GM21423 (cell line): ENCODE results near the gene CYB561D1.

ENCODE experiments used
- ATAC-seq: cut with Tn5 transposase; IDR thresholded peaks from one replicate; pipeline ENCODE4 v1.9.1; 2021; ENCODE audit warnings: mild to moderate bottlenecking, moderate library complexity; ENCODE audit not compliant: unreplicated experiment

The CYB561D1 gene

DNA sequence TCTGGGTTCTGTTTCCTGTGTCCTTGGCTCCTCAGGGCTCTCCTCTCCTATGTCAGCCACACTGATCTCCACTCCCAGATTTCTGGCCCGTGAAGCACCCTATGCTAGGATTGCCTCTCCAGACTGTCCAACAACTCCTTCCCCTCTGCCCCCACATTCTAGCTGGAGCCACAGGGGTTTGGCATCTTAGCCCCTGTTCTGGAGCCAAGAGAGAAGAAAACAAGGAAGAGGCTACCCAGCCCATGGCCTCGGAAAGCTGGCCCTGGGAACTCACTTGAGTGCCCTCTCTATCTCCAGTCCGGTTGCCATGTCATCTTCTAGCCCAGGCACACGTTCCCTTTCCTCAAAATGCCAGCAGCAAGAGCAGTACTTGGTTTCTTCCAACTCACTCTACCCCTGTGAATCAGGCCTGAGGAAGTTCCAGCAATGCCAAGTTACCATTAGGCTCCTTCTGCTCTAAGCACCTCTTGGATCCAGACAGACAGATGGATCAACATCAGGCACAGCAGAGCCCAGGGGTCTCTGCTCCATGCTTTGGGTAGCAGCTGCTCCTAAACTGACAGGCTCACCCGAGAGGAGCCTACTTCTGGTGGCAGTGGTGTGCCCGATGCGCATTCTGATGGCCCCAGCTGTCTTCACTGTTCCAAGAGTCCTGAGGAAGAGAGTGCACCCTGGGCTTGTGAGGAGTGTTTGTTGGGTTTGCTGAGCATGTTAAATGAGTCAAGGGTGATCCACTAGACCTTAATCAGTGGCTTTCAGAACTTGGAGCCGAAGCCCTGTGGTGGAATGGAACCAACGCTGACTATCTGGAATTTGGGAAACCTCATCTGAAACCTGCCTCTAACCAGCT, 34.2 kb downstream of the CYB561D1 start:
- ATAC-seq: no peak

GRCh38 chr1:109528712-109529111, 34.8 kb downstream of the CYB561D1 start:
- no peak for ATAC-seq

GRCh38 chr1:109529881-109530456, 36.1 kb downstream of the CYB561D1 start:
- no peak for ATAC-seq

DNA sequence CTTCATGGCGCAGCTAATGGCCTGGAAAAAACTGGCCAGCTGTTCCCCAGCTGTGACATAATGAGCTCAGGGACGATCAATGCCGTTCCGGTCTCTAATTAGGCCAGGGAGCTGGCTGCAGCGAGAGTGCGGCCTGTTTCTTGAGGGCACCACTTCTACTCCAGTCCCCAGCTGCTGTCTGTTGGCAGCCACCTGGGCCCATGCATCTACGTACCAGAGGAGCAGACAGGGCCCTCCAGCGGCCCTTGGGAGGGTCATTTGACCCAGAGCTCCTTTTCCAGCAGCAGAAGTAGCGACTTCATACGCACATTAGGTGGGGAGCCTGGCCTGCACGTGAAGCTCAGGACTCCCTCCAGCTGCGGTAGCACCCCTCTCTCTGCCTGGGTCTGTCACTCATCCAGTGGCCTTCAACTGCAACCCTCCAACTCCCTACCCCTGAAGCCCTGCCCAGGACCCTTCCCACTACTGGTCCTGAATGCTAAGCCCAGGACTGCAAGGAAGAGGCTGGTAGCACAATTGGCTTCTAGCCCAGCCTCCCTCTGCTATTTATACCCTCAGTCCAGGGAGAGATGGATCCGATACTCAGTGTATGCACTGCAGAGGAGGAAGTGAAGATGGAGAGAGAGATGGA, 36.7 kb downstream of the CYB561D1 start:
- ATAC-seq: no peak

DNA sequence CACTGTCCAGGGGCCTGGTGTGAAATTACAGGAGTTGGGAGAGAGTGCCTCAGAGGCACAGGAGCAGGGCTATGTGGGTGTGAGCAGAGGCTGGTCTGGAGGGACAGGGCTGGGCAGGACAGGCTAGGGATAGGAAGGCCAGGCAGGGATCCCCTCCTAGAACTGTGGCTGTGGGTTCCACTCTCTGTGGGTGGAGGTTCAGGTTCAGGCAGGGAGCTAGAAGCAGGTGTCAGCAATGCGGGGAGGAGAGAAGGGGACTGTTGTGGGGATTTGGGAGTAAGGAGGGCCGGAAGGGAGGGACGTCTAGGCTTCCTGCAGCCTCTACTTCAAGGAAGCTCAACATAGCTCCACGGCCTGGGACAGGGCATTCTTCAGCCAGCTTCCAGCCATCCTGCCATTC, 37.5 kb downstream of the CYB561D1 start:
- no peak for ATAC-seq

DNA sequence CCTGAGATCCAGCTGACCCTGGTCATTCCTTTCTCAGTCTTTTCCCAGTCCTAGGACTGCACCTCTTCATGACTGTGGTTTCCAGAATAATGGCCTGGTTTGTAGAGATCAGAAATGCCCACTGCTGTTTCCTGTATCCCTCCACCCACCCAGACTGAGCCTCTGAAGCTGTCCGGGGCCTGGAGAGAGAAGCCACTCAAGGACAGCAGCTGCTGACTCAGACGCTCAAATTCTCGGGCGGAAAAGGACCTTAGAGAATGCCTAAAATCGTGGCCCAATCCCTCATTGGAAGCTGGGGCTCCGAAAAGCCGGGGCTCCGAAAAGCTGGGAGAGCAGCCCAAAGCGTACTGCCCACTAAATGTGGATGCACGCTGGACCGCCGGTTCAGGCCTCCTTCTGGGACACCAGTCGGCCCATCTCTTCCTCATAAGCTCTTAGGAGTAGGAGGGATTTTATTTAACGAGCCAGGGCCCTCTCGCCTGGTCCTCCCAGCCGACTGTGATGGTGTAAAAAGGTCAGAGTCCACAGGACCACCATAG, 38.0 kb downstream of the CYB561D1 start:
- ATAC-seq: no peak

GRCh38 chr1:109532365-109533136, 38.7 kb downstream of the CYB561D1 start:
- peak; percentile 71 for ATAC-seq

DNA sequence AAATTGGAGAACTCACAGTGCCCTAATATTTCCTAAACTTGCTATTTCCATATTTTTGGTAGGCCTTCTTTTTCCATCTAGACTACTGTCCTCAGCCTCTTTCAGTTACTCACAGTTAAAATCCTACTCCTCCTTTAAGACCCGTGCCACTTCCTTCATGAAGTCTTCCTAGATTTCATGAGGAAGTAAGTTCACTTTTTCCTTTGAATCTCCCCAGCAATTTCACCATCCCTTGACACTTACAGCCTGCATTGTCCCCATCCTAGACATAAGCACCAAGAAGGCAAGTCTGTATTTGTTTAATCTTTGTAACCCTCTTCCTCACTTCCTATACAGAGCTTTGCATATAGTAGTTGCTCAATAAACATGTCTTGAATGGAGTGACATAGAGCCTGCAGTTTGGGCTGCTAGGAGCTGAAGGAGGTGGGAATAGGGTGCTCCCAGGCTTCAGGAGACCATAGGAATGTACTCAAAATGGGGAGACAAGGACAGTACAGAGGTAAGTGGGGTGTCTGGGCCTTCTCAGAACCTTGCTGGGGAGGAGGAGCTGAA, 40.5 kb downstream of the CYB561D1 start:
- no peak for ATAC-seq

DNA sequence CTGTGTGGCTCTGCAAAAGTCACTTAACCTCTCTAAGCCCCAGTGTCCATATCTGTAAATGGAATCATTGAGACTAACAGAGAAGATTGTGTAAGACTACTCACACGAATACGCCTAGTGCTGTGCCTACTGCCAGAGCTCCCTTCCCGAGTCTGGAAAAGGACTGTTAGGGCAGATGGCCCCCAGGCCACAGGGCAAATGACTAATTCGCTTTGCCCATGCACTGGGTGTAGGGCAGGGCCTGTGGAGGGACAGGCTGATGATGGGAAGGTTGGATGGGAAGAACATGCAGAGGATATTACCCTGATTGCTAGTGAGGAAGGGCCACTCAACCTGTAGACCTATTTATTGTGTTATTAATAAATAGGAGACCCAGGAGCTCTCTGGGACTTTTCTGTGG, 41.6 kb downstream of the CYB561D1 start:
- ATAC-seq: no peak

DNA sequence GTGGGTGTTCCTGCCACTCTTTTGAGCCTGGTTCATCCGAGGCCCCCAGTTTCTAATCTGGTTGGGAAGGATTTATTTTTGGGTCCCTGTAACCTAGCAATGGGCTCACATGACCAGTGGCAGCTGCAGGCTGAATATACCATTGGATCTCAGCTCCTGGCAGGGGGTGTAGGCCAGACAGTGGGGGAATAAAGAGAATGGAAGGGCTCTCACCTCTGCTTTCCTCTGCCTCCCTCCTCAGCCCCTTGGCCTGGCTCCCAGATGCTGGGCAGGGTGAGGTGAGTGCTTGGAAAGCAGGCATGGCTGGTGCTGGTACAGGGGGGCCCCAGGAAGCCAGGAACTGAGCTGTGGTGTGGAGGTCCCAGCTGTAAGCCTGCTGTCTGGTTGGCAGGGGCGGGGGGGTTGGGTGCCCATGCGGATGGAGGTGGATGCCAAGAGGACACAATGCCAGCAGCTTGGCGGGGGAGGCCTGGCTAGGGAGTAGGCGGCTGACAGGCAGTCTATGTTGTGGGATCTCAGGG, 42.1 kb downstream of the CYB561D1 start:
- no peak for ATAC-seq

DNA sequence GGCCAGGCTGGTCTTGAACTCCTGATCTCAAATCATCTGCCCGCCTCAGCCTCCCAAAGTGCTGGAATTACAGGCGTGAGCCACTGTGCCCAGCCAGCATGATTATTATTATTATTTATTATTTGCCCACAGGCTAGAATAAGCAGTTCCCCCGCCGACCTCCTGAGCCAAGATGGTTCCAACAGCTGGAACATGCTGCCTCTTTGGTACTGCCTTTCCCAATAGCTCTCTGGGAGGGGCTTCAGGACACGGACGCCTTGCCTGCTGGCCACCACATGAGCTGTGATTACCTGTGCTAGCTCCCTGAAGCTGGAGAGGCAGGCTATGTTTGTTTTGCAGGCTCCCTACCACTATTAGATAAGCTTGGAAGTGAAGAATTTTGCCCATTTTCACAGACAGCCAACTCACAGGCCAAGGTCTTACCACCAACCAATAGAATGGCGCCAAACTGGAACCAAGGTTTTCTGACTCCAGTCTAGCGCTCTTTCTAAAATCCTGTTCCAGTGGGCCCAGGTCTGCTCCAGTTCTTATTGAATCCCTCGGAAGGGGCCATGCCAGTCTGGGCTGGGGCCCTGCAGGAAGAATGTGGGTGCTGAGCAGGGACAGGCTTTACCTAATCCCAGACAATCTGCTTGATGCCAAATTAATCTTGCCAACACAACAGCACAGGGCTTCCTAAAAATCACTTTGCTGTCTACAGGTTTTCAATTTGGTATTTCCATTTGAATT, 43.7 kb downstream of the CYB561D1 start:
- ATAC-seq: no peak

- ATAC-seq: no peak
Measured at GRCh38 chr1:109538827-109539555, 45.1 kb downstream of the CYB561D1 start.

DNA sequence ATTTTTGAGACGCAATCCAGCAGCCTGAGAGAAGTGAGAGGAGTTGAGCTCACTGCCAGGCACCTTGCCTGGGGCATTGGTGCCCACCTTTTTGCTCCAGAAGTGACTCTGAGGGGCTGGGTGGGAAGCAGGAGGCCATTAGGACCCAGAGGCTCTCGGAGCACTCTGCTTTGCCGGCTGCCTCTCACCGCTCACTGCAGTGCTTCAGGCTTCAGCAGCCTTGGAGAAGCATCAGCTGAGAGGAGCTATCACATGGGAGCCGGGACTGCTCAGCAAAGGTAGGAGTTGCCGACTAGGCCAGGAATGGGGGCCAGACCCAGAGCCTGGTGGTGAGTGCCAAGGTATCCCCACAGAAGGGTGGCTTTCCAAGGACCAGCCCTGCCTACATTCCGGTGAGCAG, 45.8 kb downstream of the CYB561D1 start, which contains the start of gene GPR61:
Gene GPR61 (plus strand): TSS at position 197 of the 400 bp plus-strand sequence. CDS start 3,151 bp downstream, outside the sequence.
- no peak for ATAC-seq

DNA sequence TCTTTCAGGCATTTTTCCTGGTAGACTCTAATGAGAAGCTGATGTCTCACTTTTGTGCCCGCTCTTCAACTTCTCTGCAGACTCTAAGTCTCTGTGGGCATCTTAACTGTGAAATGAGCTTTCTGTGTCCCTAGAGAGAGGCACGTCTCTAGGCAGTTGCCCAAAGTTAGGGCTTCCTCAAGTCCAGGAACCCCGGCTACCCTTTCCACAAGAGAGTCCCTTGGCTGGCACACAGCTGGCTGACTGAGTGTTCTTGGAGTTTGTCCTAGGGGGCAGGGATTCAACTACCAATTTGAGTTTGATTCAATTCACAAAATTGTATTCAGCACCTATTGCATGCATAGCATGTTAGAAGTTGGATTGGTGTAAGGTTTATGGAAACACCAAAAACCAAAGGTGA, 47.2 kb downstream of the CYB561D1 start:
- ATAC-seq: no peak

- no peak for ATAC-seq
Measured at GRCh38 chr1:109542657-109543056, 48.8 kb downstream of the CYB561D1 start.

DNA sequence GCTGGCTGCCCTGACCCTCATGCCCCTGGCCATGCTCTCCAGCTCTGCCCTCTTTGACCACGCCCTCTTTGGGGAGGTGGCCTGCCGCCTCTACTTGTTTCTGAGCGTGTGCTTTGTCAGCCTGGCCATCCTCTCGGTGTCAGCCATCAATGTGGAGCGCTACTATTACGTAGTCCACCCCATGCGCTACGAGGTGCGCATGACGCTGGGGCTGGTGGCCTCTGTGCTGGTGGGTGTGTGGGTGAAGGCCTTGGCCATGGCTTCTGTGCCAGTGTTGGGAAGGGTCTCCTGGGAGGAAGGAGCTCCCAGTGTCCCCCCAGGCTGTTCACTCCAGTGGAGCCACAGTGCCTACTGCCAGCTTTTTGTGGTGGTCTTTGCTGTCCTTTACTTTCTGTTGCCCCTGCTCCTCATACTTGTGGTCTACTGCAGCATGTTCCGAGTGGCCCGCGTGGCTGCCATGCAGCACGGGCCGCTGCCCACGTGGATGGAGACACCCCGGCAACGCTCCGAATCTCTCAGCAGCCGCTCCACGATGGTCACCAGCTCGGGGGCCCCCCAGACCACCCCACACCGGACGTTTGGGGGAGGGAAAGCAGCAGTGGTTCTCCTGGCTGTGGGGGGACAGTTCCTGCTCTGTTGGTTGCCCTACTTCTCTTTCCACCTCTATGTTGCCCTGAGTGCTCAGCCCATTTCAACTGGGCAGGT, 49.5 kb downstream of the CYB561D1 start:
- ATAC-seq: no peak

GRCh38 chr1:109543988-109544735, 50.3 kb downstream of the CYB561D1 start:
- no peak for ATAC-seq
